ENCODE data around the gene PCNA.

Gene PCNA

DNA sequence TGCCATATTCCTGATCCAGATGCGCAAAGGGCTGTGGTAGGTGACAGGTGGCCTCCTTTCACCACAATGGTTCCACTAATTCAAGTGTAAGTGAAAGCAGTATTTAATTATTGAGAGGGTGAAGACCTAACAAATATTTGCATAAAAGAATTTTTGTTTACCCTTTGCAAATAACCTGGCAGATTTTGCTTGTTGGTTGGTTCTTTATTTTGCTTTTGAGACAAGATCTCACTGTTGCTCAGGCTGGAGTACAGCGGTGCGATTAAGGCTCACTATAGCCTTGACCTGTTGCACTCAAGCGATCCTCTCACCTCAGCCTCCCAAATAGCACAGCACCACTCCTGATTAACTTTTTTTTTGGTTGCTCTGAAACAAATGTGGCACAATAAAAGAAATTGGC lies 49.2 kb downstream of the PCNA start:
- no peaks in the 10 kb centered on the region for H4K20me1 ChIP-seq
- H3K27ac ChIP-seq, result no peak overlapping the region
- H3K9ac ChIP-seq, result no peak overlapping the region
- H3K4me3 ChIP-seq, result no peak overlapping the region
- no peak overlapping the region for H3K4me2 ChIP-seq
- H3K36me3 ChIP-seq, result no peaks in the 10 kb centered on the region
- no peak for TF ChIP-seq Cebpa-rat (IDR thresholded peaks at IDR 0.05)
- H3K9me3 ChIP-seq, result no peaks in the 10 kb centered on the region
- H3K4me1 ChIP-seq, result peaks cover 21% of the 10 kb centered on the region
- no peaks in the 10 kb centered on the region for H3K27me3 ChIP-seq

DNA sequence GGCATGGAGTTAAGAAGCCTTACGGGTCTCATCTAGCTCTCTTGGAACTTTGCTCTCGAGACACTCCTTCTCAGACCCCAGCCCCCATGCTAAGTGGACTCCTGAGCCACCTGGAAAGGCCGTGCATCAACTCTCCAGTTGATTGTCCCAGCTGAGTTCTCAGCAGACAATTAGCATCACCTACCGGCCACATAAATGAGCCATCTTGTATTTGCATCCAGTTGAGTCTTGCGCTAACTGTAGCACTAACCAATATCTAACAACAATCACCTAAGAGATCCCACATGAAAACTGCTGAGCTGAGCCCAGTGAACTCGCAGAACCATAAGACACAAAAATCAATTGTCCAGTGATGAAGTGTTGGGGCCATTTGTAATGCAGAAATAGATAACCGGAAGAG lies 49.7 kb downstream of the PCNA start:
- H3K9ac ChIP-seq, result no peak overlapping the region
- no peaks in the 10 kb centered on the region for H3K27me3 ChIP-seq
- no peak overlapping the region for H3K27ac ChIP-seq
- H3K4me2 ChIP-seq, result no peak overlapping the region
- no peak overlapping the region for H3K4me3 ChIP-seq
- H3K4me1 ChIP-seq, result peaks cover 21% of the 10 kb centered on the region
- no peaks in the 10 kb centered on the region for H3K9me3 ChIP-seq
- no peak for TF ChIP-seq Cebpa-rat (IDR thresholded peaks at IDR 0.05)
- no peaks in the 10 kb centered on the region for H4K20me1 ChIP-seq
- no peaks in the 10 kb centered on the region for H3K36me3 ChIP-seq

DNA sequence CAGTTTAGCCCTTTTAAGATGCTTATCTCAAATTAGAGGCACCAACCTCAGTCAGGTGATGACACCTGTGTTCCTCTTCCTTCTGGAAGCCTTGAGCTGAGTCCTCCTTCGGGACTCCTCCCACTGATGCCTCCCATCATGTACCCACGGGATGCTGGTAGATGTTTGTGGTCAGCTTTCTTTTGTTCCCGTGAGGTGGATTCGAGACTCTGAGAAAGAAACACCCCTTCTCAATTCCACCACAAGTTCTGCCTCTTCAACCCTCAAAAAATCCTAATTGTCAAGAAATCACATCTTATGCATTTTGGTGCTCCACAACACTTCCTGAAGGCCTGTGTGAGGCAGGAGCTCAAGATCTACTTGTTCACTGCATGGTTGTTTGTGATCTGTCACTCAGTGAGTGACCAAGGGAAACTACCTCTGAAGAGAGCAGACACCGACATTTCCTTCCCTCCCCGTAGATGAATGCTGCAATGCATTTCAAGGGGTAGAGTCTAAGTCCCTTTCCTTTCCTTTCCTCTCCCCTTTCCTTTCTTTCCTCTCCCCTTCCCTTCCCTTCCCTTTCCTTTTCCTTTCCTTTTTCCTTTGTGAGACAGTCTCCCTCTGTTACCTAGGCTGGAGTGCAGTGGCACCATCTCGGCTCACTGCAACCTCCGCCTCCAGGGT lies 50.5 kb downstream of the PCNA start:
- Histone ChIP-seq H3K9me3 (no peaks in the 10 kb centered on the region), H4K20me1 (no peaks in the 10 kb centered on the region), H3K27me3 (no peaks in the 10 kb centered on the region), H3K36me3 (no peaks in the 10 kb centered on the region), H3K4me2 (peak overlapping the region; percentile 22), H3K4me1 (peaks cover 20% of the 10 kb centered on the region), H3K9ac (no peak overlapping the region), H3K4me3 (no peak overlapping the region), H3K27ac (no peak overlapping the region)
- TF ChIP-seq Cebpa-rat (IDR thresholded peaks at IDR 0.05), result no peak

DNA sequence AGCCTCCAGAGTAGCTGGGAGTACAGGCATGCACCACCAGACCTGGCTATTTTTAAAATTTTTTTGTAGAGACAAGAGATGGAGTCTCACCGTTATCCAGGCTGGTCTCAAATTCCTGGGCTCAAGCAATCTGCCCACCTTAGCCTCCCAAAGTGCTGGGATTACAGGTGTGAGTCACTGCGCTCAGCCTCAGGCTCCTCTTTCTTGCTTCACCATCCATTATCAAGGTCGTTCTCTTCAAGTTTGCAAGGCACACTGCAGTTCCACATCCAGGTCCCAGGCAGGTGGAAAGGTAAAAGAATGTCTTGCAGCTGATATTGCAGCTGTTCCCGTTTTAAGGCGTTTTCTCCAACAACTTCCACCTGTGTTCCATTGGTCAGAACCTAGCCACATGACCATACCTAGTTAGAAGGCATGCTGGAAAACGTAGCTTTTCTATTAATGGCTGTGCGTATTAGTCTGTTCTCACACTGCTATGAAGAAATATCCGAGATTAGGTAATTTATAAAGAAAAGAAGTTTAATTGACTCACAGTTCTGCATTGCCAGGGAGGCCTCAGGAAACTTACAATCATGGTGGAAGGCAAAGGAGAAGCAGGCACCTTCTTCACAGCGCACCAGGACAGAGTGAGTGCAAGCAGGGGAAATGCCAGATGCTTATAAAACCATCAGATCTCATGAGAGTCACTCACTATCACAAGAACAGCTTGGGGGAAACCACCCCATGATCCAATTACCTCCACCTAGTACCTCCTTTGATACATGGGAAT lies 51.7 kb downstream of the PCNA start:
- Histone ChIP-seq H3K27ac (no peak overlapping the region), H3K36me3 (no peaks in the 10 kb centered on the region), H3K4me1 (peaks cover 15% of the 10 kb centered on the region), H3K9me3 (no peaks in the 10 kb centered on the region), H3K27me3 (no peaks in the 10 kb centered on the region), H3K9ac (no peak overlapping the region), H3K4me2 (no peak overlapping the region), H3K4me3 (no peak overlapping the region), H4K20me1 (no peaks in the 10 kb centered on the region)
- no peak for TF ChIP-seq Cebpa-rat (IDR thresholded peaks at IDR 0.05)

DNA sequence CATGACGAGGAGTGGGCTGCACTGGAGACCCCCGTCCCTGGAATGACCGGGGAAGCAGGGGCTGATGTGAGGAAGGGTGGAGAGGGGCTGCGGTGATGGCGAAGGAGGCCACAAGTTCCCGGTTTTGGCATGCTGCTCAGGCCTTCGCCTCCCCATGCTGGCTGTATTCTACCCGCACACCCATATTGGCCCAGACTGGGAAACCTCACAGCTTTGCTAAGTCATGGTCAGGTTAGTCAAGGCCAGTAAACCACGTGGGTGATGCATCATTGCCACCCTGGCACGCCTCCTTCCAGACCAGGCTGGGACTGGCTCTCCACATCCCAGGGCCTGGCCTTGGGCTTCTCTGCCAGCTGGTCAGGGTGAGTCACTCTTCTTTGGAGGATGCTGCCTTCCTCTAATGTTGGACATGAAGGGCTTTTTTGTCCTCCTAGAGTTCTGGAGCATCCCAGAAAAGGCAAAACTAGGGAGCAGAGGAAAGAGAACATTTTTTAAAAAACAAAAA lies 53.8 kb downstream of the PCNA start:
- H3K4me2 ChIP-seq, result no peak overlapping the region
- H3K36me3 ChIP-seq, result no peaks in the 10 kb centered on the region
- H3K27ac ChIP-seq, result no peak overlapping the region
- TF ChIP-seq Cebpa-rat (IDR thresholded peaks at IDR 0.05), result no peak
- H3K27me3 ChIP-seq, result no peaks in the 10 kb centered on the region
- no peak overlapping the region for H3K4me3 ChIP-seq
- H3K9me3 ChIP-seq, result no peaks in the 10 kb centered on the region
- peaks cover 19% of the 10 kb centered on the region for H3K4me1 ChIP-seq
- no peak overlapping the region for H3K9ac ChIP-seq
- no peaks in the 10 kb centered on the region for H4K20me1 ChIP-seq

DNA sequence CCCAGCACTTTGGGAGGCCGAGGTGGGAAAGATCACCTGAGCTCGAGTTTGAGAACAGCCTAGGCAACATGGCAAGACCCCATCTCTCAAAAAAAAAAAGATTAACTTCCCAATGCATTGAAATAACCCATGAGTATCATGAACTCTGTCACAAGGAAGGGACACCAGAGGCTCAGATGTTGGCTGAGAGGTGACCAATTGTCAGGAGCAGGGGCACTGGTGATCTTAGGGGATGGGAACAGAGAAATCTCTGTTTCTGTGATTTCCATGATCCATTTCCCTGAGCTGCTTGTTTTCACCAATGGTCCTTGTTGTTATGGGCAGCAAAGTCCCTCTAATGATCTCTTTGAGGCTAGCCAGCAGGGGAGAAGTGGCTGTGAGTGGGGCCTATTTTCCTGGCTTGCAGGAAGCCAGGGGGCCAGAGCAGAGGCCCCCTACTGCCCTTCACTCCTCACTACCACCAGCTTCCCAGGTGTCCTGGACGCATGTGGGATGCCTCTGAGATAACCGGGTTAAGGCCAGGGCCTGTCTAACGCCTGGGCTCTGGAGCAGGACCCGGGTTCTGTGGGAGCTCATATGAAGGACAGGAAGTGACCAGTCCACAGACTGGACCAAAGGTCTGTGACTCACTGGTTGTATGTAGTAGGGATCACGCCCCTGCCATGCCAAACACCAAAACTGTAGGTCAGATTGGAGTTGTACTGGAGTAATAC lies 54.4 kb downstream of the PCNA start:
- Histone ChIP-seq H3K9ac (no peak overlapping the region), H3K9me3 (no peaks in the 10 kb centered on the region), H3K4me2 (no peak overlapping the region), H3K36me3 (no peaks in the 10 kb centered on the region), H3K4me1 (peaks cover 19% of the 10 kb centered on the region), H4K20me1 (no peaks in the 10 kb centered on the region), H3K27ac (no peak overlapping the region), H3K4me3 (no peak overlapping the region), H3K27me3 (no peaks in the 10 kb centered on the region)
- TF ChIP-seq Cebpa-rat (IDR thresholded peaks at IDR 0.05), result no peak

Data from BLaER1 (cell line).